Skin of body (tissue), 2 donors: ENCODE measurements around the gene PTPRN2. TPM values are rescaled to one million over a fixed set of nuclear protein-coding genes. Genes with fewer than 3 reads are reported as not detected.

Experiments used
- DNase-seq: peaks from one replicate; lab custom pipeline; 2025; lab: John Stamatoyannopoulos, UW
- total RNA-seq: library from RNA; depleted of rRNA; stranded (reverse); fragments of >200 nt; gene quantifications from one replicate; pipeline ENCODE4 v1.2.3, GENCODE V29; 2014

PTPRN2 gene
- total RNA-seq, 1 donor from 2014 or later = 0.99 TPM

GRCh38 chr7:158602905-158603772, 15.5 kb upstream of the PTPRN2 start:
- no peak for DNase-seq

GRCh38 chr7:158602041-158602440, 14.4 kb upstream of the PTPRN2 start:
- DNase-seq = no peak

GRCh38 chr7:158601090-158601489, 13.5 kb upstream of the PTPRN2 start:
- no peak for DNase-seq

GRCh38 chr7:158596745-158597144, 9.1 kb upstream of the PTPRN2 start:
- no peak for DNase-seq

GRCh38 chr7:158596309-158596708, 8.7 kb upstream of the PTPRN2 start:
- DNase-seq = no peak

- no peak for DNase-seq
Measured at GRCh38 chr7:158595068-158595467, 7.4 kb upstream of the PTPRN2 start.

- no peak for DNase-seq
Measured at GRCh38 chr7:158592541-158592940, 4.9 kb upstream of the PTPRN2 start.

- DNase-seq = no peak
Measured at GRCh38 chr7:158591944-158592343, 4.3 kb upstream of the PTPRN2 start.

- no peak for DNase-seq
Measured at GRCh38 chr7:158590181-158590530, 2.5 kb upstream of the PTPRN2 start.

GRCh38 chr7:158589653-158590052, 2.0 kb upstream of the PTPRN2 start:
- no peak for DNase-seq

GRCh38 chr7:158588878-158589442, 1.3 kb upstream of the PTPRN2 start:
- DNase-seq = no peak

- no peak for DNase-seq
Measured at GRCh38 chr7:158588085-158588877, 658 bp upstream of the PTPRN2 start.

GRCh38 chr7:158586499-158587161, 993 bp downstream of the PTPRN2 start:
- no peak for DNase-seq

GRCh38 chr7:158585721-158586498, 1.7 kb downstream of the PTPRN2 start:
- no peak for DNase-seq

- DNase-seq = no peak
Measured at GRCh38 chr7:158584407-158584806, 3.2 kb downstream of the PTPRN2 start.

- no peak for DNase-seq
Measured at GRCh38 chr7:158583810-158584209, 3.8 kb downstream of the PTPRN2 start.

- DNase-seq = no peak
Measured at GRCh38 chr7:158583143-158583542, 4.5 kb downstream of the PTPRN2 start.

- no peak for DNase-seq
Measured at GRCh38 chr7:158582089-158582456, 5.5 kb downstream of the PTPRN2 start.

GRCh38 chr7:158581440-158582088, 6.1 kb downstream of the PTPRN2 start:
- no peak for DNase-seq
